PC-9 (cell line): ENCODE data around the gene ARHGAP22. TPM values are rescaled to one million over a fixed set of nuclear protein-coding genes. Genes with fewer than 3 reads are reported as not detected.

ENCODE experiments used
- BruUV-seq: library from RNA; stranded (reverse); fragments of 400-500 nt; replicated peaks from 2 replicates; lab custom pipeline; 2021; lab: Mats Ljungman, UMichigan
- CTCF ChIA-PET: fragments of 300-600 bp; sonication (Branson Sonifier 250); formaldehyde crosslinking; loops from one replicate; lab custom pipeline; 2022; ENCODE audit warnings: antibody characterized with exemption; lab: Charles Lee
- POLR2A ChIA-PET: fragments of 300-600 bp; sonication (Branson Sonifier 250); formaldehyde crosslinking; loops from one replicate; lab custom pipeline; 2022; ENCODE audit warnings: antibody characterized with exemption; ENCODE audit not compliant: unreplicated experiment; lab: Charles Lee
- DNase-seq, 2 experiments: peaks; one replicate each; pipeline versions ENCODE4 v3.0.0 to v3.0.0-alpha.2; 2015 to 2022; ENCODE audit warnings: mixed read lengths in 1 of 2
- H2AFZ ChIP-seq: fragments of 200-600 bp; sonication (generic); 2 replicates; pipeline ENCODE4 v1.8.1; 2017; ENCODE audit warnings: antibody characterized with exemption
- H3F3A ChIP-seq: fragments of 200-600 bp; sonication (generic); 2 replicates; pipeline ENCODE4 v1.8.1; 2017; ENCODE audit warnings: antibody characterized with exemption, mild to moderate bottlenecking, low read depth; ENCODE audit not compliant: insufficient read depth
- H3K27ac ChIP-seq: fragments of 200-600 bp; sonication (generic); 2 replicates; pipeline ENCODE4 v1.6.1; 2016; ENCODE audit warnings: mixed run types
- H3K27me3 ChIP-seq: fragments of 200-600 bp; sonication (generic); 2 replicates; pipeline ENCODE4 v1.6.1; 2016; ENCODE audit warnings: low read depth, mixed run types; ENCODE audit not compliant: insufficient read depth
- H3K36me3 ChIP-seq: fragments of 200-600 bp; sonication (generic); 2 replicates; pipeline ENCODE4 v1.6.1; 2016; ENCODE audit warnings: low read depth, mixed run types
- H3K4me1 ChIP-seq: fragments of 200-600 bp; sonication (generic); replicated peaks from 2 replicates; pipeline ENCODE4 v1.6.1; 2016; ENCODE audit warnings: mixed run types; ENCODE audit not compliant: insufficient read depth
- H3K4me2 ChIP-seq: fragments of 200-600 bp; sonication (generic); 2 replicates; pipeline ENCODE4 v1.6.1; 2017; ENCODE audit warnings: mixed run types
- H3K4me3 ChIP-seq: fragments of 200-600 bp; sonication (generic); 2 replicates; pipeline ENCODE4 v1.6.1; 2016; ENCODE audit warnings: mixed run types
- H3K79me2 ChIP-seq: fragments of 200-600 bp; sonication (generic); 2 replicates; pipeline ENCODE4 v1.6.1; 2017; ENCODE audit warnings: low read depth, mixed run types
- H3K9me2 ChIP-seq: fragments of 200-600 bp; sonication (generic); 2 replicates; pipeline ENCODE4 v1.8.1; 2017; ENCODE audit warnings: mild to moderate bottlenecking; ENCODE audit not compliant: insufficient read depth
- H3K9me3 ChIP-seq: fragments of 200-600 bp; sonication (generic); 2 replicates; pipeline ENCODE4 v1.8.1; 2016; ENCODE audit warnings: low read depth; ENCODE audit not compliant: insufficient read depth
- H4K20me1 ChIP-seq: fragments of 200-600 bp; sonication (generic); 2 replicates; pipeline ENCODE4 v1.8.1; 2017; ENCODE audit not compliant: insufficient read depth
- CTCF ChIP-seq: fragments of 200-600 bp; sonication (generic); conservative IDR thresholded peaks from 2 replicates; pipeline ENCODE4 v1.6.1; 2017; ENCODE audit warnings: mixed run types, antibody characterized with exemption, mild to moderate bottlenecking, moderate library complexity
- EZH2 ChIP-seq: fragments of 200-600 bp; sonication (generic); IDR thresholded peaks from 2 replicates; pipeline ENCODE4 v1.8.0; 2017; ENCODE audit warnings: antibody characterized with exemption, low read depth
- intact Hi-C: fragments of 100-400 bp; cut with micrococcal nuclease; formaldehyde crosslinking; loops from one replicate; pipeline ENCODE4 v1.10.0; 2022; ENCODE audit not compliant: unreplicated experiment
- total RNA-seq: library from RNA; stranded (reverse); gene quantifications from 2 replicates; pipeline ENCODE4 v1.2.3, GENCODE V29; 2021

ARHGAP22 gene
- total RNA-seq, 1 experiment from 2014 or later = 4.0 TPM

- POLR2A ChIA-PET = no interaction called here
- Histone ChIP-seq H2AFZ (no peak overlapping the region), H3K27ac (no peak overlapping the region), H3K4me3 (no peak overlapping the region), H3K79me2 (no peaks in the 10 kb centered on the region), H3K4me1 (no peaks in the 10 kb centered on the region), H3F3A (no peaks in the 10 kb centered on the region), H3K4me2 (no peak overlapping the region), H3K9me3 (no peaks in the 10 kb centered on the region), H3K9me2 (no peaks in the 10 kb centered on the region), H4K20me1 (no peaks in the 10 kb centered on the region), H3K36me3 (no peaks in the 10 kb centered on the region), H3K27me3 (no peaks in the 10 kb centered on the region)
- CTCF ChIA-PET = interaction anchor here (0.6 kb wide), 1 partner anchor 990 kb away, joined by 8 read pairs; the partner anchor contains the start of gene ERCC6
- no peak for DNase-seq
- BruUV-seq = no TSS peak
- intact Hi-C loops = no loop called here
- TF ChIP-seq EZH2 = no peak
- TF ChIP-seq CTCF = no peak
These were observed 56.2 kb downstream of the ARHGAP22 start for GRCh38 chr10:48548531-48549135.

- H4K20me1 ChIP-seq = no peaks in the 10 kb centered on the region
- no peaks in the 10 kb centered on the region for H3K9me2 ChIP-seq
- H3K4me2 ChIP-seq = no peak overlapping the region
- no peak for TF ChIP-seq CTCF
- no peak for TF ChIP-seq EZH2
- no TSS peak for BruUV-seq
- no peak for DNase-seq
- no peak overlapping the region for H3K27ac ChIP-seq
- H3F3A ChIP-seq = no peaks in the 10 kb centered on the region
- H3K4me1 ChIP-seq = no peaks in the 10 kb centered on the region
- POLR2A ChIA-PET = no interaction called here
- H3K36me3 ChIP-seq = no peaks in the 10 kb centered on the region
- H3K9me3 ChIP-seq = no peaks in the 10 kb centered on the region
- no peaks in the 10 kb centered on the region for H3K79me2 ChIP-seq
- H2AFZ ChIP-seq = no peak overlapping the region
- intact Hi-C loops = no loop called here
- H3K27me3 ChIP-seq = no peaks in the 10 kb centered on the region
- no peak overlapping the region for H3K4me3 ChIP-seq
- CTCF ChIA-PET = no interaction called here
These were observed 56.9 kb downstream of the ARHGAP22 start for GRCh38 chr10:48547981-48548380.

GRCh38 chr10:48547061-48547895 lies 57.6 kb downstream of the ARHGAP22 start:
- H3K4me1 ChIP-seq = no peaks in the 10 kb centered on the region
- H3K79me2 ChIP-seq = no peaks in the 10 kb centered on the region
- ChIA-PET CTCF (interaction anchor here (0.6 kb wide), 1 partner anchor 109 kb away, joined by 3 read pairs; no protein-coding TSS in a partner anchor), POLR2A (no interaction called here)
- no TSS peak for BruUV-seq
- no peaks in the 10 kb centered on the region for H3K9me3 ChIP-seq
- TF ChIP-seq CTCF = no peak
- TF ChIP-seq EZH2 = no peak
- H3K27me3 ChIP-seq = no peaks in the 10 kb centered on the region
- DNase-seq = no peak
- H3K4me2 ChIP-seq = no peak overlapping the region
- H3K9me2 ChIP-seq = no peaks in the 10 kb centered on the region
- no peak overlapping the region for H2AFZ ChIP-seq
- intact Hi-C loops = no loop called here
- H3K27ac ChIP-seq = no peak overlapping the region
- H4K20me1 ChIP-seq = no peaks in the 10 kb centered on the region
- no peaks in the 10 kb centered on the region for H3F3A ChIP-seq
- no peaks in the 10 kb centered on the region for H3K36me3 ChIP-seq
- H3K4me3 ChIP-seq = no peak overlapping the region
